Coronary artery (tissue), 2 donors: Measurements from ENCODE around the gene ING3.
A peak's percentile ranks its signal among the peaks of the same experiment; 100 is the strongest.

Experiments used
- DNase-seq: peaks from one replicate; pipeline ENCODE4 v3.0.0-alpha.2; 2017; ENCODE audit warnings: low spot score
- H3K27ac ChIP-seq, 2 donors: fragments of 200-600 bp; sonication (generic); one replicate each; pipeline ENCODE4 v1.5.1; 2016 to 2019
- H3K4me3 ChIP-seq: fragments of 200-600 bp; sonication (generic); 2 replicates; pipeline ENCODE4 v1.5.1; 2016; ENCODE audit warnings: mild to moderate bottlenecking, moderate library complexity
- TF ChIP-seq, protein P1 (sequence below): fragments of 200-600 bp; sonication (generic); IDR thresholded peaks from one replicate; pipeline ENCODE4 v1.5.1; 2019; ENCODE audit warnings: antibody characterized with exemption

The ING3 gene

DNA sequence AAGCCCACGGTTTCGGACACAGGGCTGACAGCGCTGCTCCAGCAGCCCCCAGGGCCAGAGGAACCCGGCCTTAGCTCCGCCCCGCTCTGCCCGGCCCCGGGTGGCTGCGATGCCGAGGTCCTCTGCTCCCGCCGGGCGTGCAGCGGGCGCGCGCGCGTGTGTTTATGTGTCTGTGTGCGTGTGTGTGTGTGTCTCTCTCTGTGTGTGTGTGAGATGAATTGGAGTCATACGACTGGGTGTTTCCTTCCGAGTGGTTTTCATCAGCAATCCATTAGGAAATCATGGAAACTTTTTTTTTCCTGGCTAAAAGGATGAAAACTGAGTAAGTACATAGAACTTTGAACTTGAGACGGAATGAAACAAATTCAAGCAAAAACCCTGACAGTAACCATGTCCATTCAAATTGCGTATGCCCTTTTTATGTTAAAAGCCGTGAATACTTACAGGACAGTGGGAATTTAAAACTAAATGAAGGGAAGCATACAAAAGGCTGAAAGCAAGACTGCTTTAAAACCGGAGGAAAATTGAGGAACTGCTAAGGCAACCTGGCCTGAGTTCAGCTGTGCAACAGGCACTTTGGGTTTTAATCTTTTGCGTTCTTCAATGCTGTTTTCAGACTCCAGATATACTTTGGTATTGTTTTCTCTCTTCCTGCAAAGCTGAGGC is 38.1 kb downstream of the ING3 start, which contains the start of gene CPED1:
CPED1 (plus strand) TSS at position 121 of the 666 bp plus-strand sequence. CDS start 911 bp downstream, outside the sequence.
- TF ChIP-seq, protein P1, sequence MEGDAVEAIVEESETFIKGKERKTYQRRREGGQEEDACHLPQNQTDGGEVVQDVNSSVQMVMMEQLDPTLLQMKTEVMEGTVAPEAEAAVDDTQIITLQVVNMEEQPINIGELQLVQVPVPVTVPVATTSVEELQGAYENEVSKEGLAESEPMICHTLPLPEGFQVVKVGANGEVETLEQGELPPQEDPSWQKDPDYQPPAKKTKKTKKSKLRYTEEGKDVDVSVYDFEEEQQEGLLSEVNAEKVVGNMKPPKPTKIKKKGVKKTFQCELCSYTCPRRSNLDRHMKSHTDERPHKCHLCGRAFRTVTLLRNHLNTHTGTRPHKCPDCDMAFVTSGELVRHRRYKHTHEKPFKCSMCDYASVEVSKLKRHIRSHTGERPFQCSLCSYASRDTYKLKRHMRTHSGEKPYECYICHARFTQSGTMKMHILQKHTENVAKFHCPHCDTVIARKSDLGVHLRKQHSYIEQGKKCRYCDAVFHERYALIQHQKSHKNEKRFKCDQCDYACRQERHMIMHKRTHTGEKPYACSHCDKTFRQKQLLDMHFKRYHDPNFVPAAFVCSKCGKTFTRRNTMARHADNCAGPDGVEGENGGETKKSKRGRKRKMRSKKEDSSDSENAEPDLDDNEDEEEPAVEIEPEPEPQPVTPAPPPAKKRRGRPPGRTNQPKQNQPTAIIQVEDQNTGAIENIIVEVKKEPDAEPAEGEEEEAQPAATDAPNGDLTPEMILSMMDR = no peak
- DNase-seq = peak; percentile 89
- H3K27ac ChIP-seq = peak within 1 kb of the TSS; percentile 96 to 97
- peak within 1 kb of the TSS; percentile 83 for H3K4me3 ChIP-seq

DNA sequence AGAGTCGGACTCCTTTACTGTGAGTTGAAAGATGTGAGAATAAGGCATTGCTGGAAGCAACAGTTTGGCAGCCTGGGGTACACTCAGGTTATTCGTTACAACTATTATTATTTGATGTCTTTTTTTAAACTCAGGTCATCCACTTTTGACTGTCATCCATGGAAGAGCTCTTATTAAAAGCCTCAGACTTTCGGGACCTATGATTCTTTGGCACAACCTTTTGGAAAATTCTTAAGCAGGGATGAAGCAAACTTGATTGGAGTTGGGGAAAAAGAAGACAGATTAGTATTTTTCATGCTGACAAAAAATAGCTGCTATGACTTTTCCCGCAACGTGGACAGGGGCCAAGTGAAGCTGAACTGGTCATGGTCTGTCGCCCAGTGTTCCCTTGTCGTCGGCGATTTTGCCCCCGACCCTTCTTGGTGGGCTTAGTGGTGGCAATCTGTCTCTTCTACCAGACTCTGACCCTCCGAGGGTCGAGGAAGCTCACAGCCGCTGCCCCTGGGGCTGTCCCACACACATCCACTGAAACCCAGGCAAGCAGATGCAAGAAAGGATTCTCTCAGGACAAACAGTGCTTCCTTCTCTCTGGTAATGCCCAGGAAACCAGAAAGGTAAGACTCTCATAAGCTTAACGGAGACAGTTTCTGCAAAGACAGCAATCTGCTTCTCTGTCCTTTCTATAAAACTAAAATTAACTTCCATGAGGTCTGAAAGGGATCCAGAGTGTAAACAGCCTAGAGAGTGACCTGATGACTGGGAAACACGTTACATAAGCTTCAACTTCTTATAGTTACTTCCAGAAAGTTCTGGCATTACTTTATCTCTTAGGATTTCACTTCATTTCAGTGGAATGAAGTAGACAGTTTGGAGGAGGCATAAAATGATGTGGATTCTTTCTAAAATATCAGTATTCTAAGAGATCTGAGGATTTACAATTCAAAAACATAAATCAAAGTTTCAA is 39.0 kb downstream of the ING3 start:
- Histone ChIP-seq H3K4me3 (peak overlapping the region; percentile 83), H3K27ac (peak overlapping the region; percentile 96 to 97)
- peak; percentile 77 for DNase-seq
- TF ChIP-seq, protein P1 = no peak

DNA sequence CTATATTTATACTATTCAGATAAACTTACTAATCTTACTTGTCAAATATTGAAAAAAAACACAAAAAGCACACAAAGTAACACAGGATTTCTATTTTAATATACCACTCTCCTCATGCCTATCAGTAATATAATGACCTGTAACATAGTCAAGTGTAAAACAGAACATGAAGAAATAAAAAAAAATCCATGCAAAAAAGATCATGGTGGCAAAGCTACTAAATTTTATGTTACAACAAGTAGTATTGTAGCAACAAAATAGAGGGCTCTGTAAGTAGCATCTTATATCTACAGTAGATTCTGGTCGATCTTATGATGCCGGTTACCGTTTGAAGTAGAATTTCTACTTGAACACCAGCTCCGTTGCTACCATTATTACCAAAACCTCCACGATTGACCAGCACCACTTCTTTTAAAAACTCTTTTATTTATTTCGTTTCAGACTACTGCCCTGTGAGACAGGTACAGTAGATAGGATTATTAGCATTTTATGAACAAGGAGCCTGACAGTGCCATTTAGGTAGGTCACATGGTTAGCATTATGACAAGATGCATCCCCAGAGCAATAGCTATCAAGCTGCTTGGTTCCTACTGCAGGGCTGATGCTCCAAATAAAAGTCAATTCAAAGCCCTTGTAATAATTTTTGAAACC is 40.0 kb downstream of the ING3 start:
- TF ChIP-seq, protein P1 = no peak
- peak overlapping the region; percentile 96 to 97 for H3K27ac ChIP-seq
- peak overlapping the region; percentile 83 for H3K4me3 ChIP-seq
- no peak for DNase-seq

DNA sequence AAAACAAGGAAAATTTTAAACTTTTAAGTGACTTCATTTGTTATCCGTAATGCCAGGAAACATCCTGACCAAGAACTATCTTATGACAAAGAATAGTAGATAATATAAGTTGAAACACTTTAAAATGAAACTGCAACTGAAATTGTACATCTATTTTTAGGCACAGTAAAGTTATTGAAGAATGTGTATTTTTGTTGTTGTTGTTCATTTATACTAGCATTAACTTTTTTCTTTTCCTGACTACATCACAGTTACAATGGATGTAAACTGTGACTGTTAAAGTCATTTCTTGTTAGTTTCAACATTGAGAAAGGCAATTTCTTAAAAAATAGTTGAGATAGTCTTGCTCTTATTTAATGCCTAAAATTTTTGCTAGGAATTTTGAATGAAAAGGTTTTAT is 40.6 kb downstream of the ING3 start:
- DNase-seq = no peak
- TF ChIP-seq, protein P1 = no peak
- peak overlapping the region; percentile 83 for H3K4me3 ChIP-seq
- H3K27ac ChIP-seq = peak overlapping the region; percentile 96 to 97

DNA sequence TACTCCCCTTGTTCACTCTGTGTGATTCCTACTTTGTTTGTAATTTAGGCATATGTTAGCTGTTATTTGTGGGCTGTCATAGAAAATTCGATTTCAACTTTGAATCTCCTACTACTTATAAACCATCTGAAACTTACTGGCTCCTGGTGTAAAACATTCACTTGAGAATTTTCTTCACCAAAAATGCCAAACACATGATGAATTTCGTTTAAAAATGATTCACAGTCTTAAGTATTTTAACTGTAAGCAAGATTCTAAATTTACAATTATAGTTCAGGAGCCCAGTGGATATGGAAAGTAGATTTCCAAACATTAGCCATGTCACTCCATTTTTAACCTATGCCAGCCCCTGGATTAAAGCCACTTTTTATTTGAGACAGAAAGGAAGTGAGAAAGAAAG is 41.0 kb downstream of the ING3 start:
- Histone ChIP-seq H3K27ac (peak overlapping the region; percentile 96 to 97), H3K4me3 (peak overlapping the region; percentile 83)
- no peak for DNase-seq
- TF ChIP-seq, protein P1 = no peak

DNA sequence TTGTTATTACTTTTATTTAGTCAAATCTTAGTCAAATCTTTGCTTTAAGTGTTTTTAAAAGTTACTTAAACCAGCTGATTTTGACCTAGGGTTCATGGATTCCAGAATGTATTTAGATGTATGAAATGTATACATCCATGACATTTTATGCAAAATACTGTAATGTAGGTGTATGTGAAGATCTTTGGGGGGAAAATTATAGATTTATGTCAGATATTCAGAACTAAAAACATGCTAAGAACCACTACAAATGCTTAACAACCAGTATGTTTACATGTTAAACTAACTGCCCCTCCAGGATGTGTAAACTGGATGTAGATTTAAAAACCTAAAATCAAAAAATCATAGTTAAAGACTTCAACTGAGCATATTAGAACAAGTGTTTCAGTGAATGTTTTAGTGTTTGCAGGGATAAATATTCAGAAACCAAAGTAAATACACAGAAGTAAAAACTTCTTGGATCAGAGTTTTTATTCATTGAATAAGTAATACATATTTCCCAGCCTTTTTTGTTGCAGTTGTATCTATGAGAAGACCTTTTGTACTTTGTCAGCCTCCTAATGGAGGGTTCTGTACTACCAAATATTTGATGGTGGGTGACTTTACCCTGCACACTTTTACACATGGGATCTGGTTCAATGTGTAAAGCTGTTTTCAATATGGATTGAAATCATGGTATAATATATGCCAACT is 41.8 kb downstream of the ING3 start:
- peak overlapping the region; percentile 96 to 97 for H3K27ac ChIP-seq
- no peak for DNase-seq
- peak overlapping the region; percentile 83 for H3K4me3 ChIP-seq
- TF ChIP-seq, protein P1 = no peak
